ENCODE data around the gene SLC13A2. TPM values are rescaled to one million over a fixed set of nuclear protein-coding genes. Genes with fewer than 3 reads are reported as not detected.

The SLC13A2 gene
- total RNA-seq, 4 donors from 2014 or later, result 49.7 to 95.0 (median 50.3) TPM; not detected in 1

DNA sequence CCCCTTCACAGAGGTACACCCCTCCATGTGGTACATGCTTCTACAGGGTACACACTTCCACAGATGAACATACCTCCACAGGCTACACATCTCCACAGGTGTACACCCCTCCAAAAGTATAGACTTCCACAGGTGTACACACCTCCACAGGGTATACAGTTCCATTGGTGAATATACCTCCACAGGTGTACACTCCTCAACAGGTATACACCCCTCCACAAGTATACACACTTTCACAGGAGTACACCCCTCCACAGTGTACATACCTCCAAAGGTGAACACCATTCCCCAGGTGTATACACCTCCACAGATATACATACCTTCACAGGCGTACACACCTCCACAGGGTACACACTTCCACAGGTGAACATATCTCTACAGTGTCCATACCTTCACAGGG is 42.1 kb downstream of the SLC13A2 start:
- Histone ChIP-seq H3K9me3 (no peaks in the 10 kb centered on the region), H3K4me3 (no peak overlapping the region), H3K27ac (no peak overlapping the region), H3K36me3 (no peaks in the 10 kb centered on the region), H3K27me3 (no peaks in the 10 kb centered on the region), H3K4me1 (peaks cover 0 to 12% (median 9%) of the 10 kb centered on the region in 4 donors)
- in situ Hi-C loops (cut with MboI; ENCODE audit: low pct_ligation_motif_present in 1 of 4, low pct_unique_long_range_greater_than_20kb in 1 of 4, low sequenced_read_pairs in 3 of 4), result no loop called here
- WGBS, 2 donors (ENCODE audit: low coverage in 1 of 2), result 94 to 100% methylated on average over 1 of the region's 1 CpG
- TF ChIP-seq EP300 (IDR thresholded peaks at IDR 0.05; ENCODE audit: low read depth) (no peak), POLR2AphosphoS5 (IDR thresholded peaks at IDR 0.05) (no peak), POLR2A (IDR thresholded peaks at IDR 0.05) (no peak)
- TF ChIP-seq, protein P1, sequence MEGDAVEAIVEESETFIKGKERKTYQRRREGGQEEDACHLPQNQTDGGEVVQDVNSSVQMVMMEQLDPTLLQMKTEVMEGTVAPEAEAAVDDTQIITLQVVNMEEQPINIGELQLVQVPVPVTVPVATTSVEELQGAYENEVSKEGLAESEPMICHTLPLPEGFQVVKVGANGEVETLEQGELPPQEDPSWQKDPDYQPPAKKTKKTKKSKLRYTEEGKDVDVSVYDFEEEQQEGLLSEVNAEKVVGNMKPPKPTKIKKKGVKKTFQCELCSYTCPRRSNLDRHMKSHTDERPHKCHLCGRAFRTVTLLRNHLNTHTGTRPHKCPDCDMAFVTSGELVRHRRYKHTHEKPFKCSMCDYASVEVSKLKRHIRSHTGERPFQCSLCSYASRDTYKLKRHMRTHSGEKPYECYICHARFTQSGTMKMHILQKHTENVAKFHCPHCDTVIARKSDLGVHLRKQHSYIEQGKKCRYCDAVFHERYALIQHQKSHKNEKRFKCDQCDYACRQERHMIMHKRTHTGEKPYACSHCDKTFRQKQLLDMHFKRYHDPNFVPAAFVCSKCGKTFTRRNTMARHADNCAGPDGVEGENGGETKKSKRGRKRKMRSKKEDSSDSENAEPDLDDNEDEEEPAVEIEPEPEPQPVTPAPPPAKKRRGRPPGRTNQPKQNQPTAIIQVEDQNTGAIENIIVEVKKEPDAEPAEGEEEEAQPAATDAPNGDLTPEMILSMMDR (IDR thresholded peaks at IDR 0.05), result no peak
- intact Hi-C loops (cut with DNase I; ENCODE audit: low total_unique reads), result no loop called here
- DNase-seq, result no peak

DNA sequence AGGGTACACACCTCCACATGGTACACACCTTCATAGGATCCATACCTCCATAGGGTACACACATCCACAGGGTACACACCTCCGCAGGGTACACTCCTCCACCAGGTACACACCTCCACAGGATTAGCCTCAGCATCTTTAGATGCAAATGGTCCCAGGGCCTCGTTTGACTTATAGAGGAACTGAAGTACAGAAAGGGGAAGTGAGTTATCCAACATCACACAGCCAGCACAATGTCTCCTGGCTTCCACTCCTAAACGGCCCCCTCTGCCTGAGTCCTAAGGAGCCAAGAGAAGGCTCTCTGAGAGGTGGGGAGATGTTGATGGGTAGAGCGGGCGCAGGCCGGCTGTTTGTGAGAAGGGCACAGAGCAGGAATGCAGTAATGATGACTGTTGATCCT is 44.7 kb downstream of the SLC13A2 start:
- Histone ChIP-seq H3K36me3 (no peaks in the 10 kb centered on the region), H3K27ac (no peak overlapping the region), H3K4me1 (peaks cover 0 to 12% (median 9%) of the 10 kb centered on the region in 4 donors), H3K9me3 (no peaks in the 10 kb centered on the region), H3K4me3 (no peak overlapping the region), H3K27me3 (no peaks in the 10 kb centered on the region)
- no peak for DNase-seq
- WGBS, 2 donors (ENCODE audit: low coverage in 1 of 2), result 66% methylated on average over 6 of the region's 6 CpGs; no CpG with 5 or more reads in 1 of the 2 donors
- TF ChIP-seq, protein P1 (IDR thresholded peaks at IDR 0.05), result no peak
- no peak for TF ChIP-seq POLR2A (IDR thresholded peaks at IDR 0.05)
- TF ChIP-seq POLR2AphosphoS5 (IDR thresholded peaks at IDR 0.05), result no peak
- no peak for TF ChIP-seq EP300 (IDR thresholded peaks at IDR 0.05; ENCODE audit: low read depth)
- in situ Hi-C loops (cut with MboI; ENCODE audit: low pct_ligation_motif_present in 1 of 4, low pct_unique_long_range_greater_than_20kb in 1 of 4, low sequenced_read_pairs in 3 of 4) (no loop called here), intact Hi-C loops (cut with DNase I; ENCODE audit: low total_unique reads) (no loop called here)

DNA sequence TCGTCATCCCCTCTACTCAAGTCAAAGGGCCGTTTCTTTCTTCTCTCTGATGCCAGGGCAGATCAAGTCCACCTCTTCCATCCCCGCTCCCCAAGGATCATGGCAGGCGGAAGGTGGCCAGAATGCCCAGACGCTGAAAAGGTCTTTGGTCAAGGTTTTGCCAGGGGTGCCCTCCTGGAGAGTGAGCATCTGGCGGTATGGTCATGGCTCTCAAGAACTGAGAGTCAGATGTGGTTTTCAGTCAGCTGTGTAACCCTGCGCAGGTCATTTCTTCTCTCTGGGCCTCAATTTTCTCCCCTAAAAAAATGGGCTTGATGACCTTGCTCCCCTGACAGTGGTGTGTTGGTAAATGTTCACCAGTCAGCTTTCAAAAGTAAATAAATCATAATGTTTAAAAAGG is 45.1 kb downstream of the SLC13A2 start:
- no peak overlapping the region for H3K27ac ChIP-seq
- intact Hi-C loops (cut with DNase I; ENCODE audit: low total_unique reads) (no loop called here), in situ Hi-C loops (cut with MboI; ENCODE audit: low pct_ligation_motif_present in 1 of 4, low pct_unique_long_range_greater_than_20kb in 1 of 4, low sequenced_read_pairs in 3 of 4) (no loop called here)
- DNase-seq, result no peak
- H3K27me3 ChIP-seq, result no peaks in the 10 kb centered on the region
- H3K9me3 ChIP-seq, result no peaks in the 10 kb centered on the region
- no peaks in the 10 kb centered on the region for H3K36me3 ChIP-seq
- TF ChIP-seq, protein P1 (IDR thresholded peaks at IDR 0.05), result no peak
- no peak for TF ChIP-seq POLR2AphosphoS5 (IDR thresholded peaks at IDR 0.05)
- no peak for TF ChIP-seq POLR2A (IDR thresholded peaks at IDR 0.05)
- no peak for TF ChIP-seq EP300 (IDR thresholded peaks at IDR 0.05; ENCODE audit: low read depth)
- 79% methylated on average over 7 of the region's 7 CpGs; no CpG with 5 or more reads in 1 of the 2 donors for WGBS, 2 donors (ENCODE audit: low coverage in 1 of 2)
- no peak overlapping the region for H3K4me3 ChIP-seq
- peaks cover 0 to 12% (median 9%) of the 10 kb centered on the region in 4 donors for H3K4me1 ChIP-seq

DNA sequence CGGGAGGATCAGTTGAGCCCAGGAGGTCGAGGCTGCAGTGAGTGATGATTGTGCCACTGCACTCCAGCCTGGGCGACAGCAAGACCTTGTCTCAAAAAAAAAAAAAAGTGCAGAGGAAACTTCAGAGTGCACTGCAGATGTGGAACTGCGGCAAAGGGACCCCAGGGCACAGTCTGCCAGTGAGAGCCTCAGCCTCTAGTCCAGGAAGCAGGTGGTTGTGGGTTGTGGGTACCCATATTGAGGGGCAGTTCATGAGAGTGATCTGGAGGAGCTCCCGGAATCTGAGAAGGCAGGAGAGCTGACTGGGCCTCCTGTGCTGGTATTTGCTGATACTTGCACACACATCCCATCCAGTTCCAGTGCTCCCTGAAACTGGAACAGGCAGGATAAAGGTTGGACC is 45.8 kb downstream of the SLC13A2 start:
- intact Hi-C loops (cut with DNase I; ENCODE audit: low total_unique reads), result no loop called here
- peak; percentile 35 for DNase-seq

More for the DNA sequence above, 45.8 kb downstream of the SLC13A2 start:
- Histone ChIP-seq H3K36me3 (no peaks in the 10 kb centered on the region), H3K4me1 (peaks cover 0 to 8% (median 4%) of the 10 kb centered on the region in 4 donors), H3K4me3 (no peak overlapping the region), H3K27me3 (no peaks in the 10 kb centered on the region), H3K27ac (no peak overlapping the region), H3K9me3 (no peaks in the 10 kb centered on the region)
- TF ChIP-seq EP300 (IDR thresholded peaks at IDR 0.05; ENCODE audit: low read depth), result no peak
- no peak for TF ChIP-seq POLR2AphosphoS5 (IDR thresholded peaks at IDR 0.05)
- TF ChIP-seq, protein P1 (IDR thresholded peaks at IDR 0.05), result no peak
- TF ChIP-seq POLR2A (IDR thresholded peaks at IDR 0.05), result no peak
- 63% methylated on average over 5 of the region's 5 CpGs; no CpG with 5 or more reads in 1 of the 2 donors for WGBS, 2 donors (ENCODE audit: low coverage in 1 of 2)
- in situ Hi-C loops (cut with MboI; ENCODE audit: low pct_ligation_motif_present in 1 of 4, low pct_unique_long_range_greater_than_20kb in 1 of 4, low sequenced_read_pairs in 3 of 4), result no loop called here
